ENCODE results near the gene CARMIL1.

Gene CARMIL1

DNA sequence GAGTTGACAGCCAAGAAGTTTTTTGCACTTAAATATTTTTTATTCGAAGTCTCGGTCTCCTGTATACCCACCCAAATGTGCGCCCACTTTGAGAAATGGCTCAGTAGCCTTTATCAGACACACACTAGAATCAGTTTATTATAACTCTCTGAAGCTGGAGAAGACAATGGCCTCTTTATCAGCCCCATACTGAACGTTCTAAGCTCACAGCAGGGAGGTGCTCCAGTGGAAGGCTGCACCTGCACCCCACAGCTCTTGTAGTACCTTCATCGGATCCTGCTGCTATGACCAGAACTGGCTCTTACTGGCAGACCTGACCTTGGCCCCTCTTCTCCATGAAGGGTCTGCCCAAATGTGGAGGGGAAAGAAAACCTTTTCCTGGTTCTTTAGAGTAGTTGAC, 207.8 kb downstream of the CARMIL1 start:
- no peak overlapping the region for H3K9ac ChIP-seq (ENCODE audit: low read depth in 1 of 2, low read length in 2 of 2)
- no peak overlapping the region for H3K27ac ChIP-seq (ENCODE audit: low read depth in 2 of 2, low read length in 2 of 2)
- H3K4me1 ChIP-seq (ENCODE audit: control insufficient read depth in 2 of 2, insufficient read depth in 2 of 2, low read length in 2 of 2): peaks cover 4 to 5% of the 10 kb centered on the region in 2 donors
- no peaks in the 10 kb centered on the region for H3K9me3 ChIP-seq (ENCODE audit: control insufficient read depth in 2 of 2, low read length in 2 of 2)
- no peak overlapping the region for H3K4me3 ChIP-seq (ENCODE audit: low read length in 2 of 2)
- peaks cover 12 to 16% of the 10 kb centered on the region in 2 donors for H3K36me3 ChIP-seq (ENCODE audit: control insufficient read depth in 2 of 2, insufficient read depth in 2 of 2, low read length in 2 of 2)
- H3K27me3 ChIP-seq (ENCODE audit: control insufficient read depth in 2 of 2, insufficient read depth in 2 of 2, low read length in 2 of 2): no peaks in the 10 kb centered on the region

DNA sequence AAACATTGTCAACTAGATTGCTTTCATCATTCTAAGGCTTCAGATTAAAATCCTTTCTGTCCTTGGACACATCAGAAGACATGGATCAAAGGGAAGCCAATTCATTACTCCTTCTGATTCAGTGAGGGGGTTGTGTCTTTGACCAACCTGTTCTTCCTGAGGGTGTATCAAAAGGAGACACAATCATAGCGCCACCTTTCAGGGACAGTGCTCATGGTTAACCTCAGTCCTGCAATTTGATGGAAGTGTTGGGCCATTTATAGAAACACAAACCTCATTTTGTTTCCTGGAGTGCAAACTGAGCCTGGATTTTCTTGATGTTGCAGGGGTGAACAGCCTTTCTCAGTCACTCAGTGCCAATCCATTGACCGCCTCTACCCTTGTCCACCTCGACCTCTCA, 209.0 kb downstream of the CARMIL1 start:
- Histone ChIP-seq H3K9me3 (ENCODE audit: control insufficient read depth in 2 of 2, low read length in 2 of 2) (no peaks in the 10 kb centered on the region), H3K27me3 (ENCODE audit: control insufficient read depth in 2 of 2, insufficient read depth in 2 of 2, low read length in 2 of 2) (no peaks in the 10 kb centered on the region), H3K4me1 (ENCODE audit: control insufficient read depth in 2 of 2, insufficient read depth in 2 of 2, low read length in 2 of 2) (peaks cover 4 to 5% of the 10 kb centered on the region in 2 donors), H3K27ac (ENCODE audit: low read depth in 2 of 2, low read length in 2 of 2) (no peak overlapping the region), H3K4me3 (ENCODE audit: low read length in 2 of 2) (no peak overlapping the region), H3K9ac (ENCODE audit: low read depth in 1 of 2, low read length in 2 of 2) (no peak overlapping the region), H3K36me3 (ENCODE audit: control insufficient read depth in 2 of 2, insufficient read depth in 2 of 2, low read length in 2 of 2) (peaks cover 10 to 12% of the 10 kb centered on the region in 2 donors)

- Histone ChIP-seq H3K27ac (ENCODE audit: low read depth in 2 of 2, low read length in 2 of 2) (no peak overlapping the region), H3K4me1 (ENCODE audit: control insufficient read depth in 2 of 2, insufficient read depth in 2 of 2, low read length in 2 of 2) (peaks cover 4 to 5% of the 10 kb centered on the region in 2 donors), H3K9me3 (ENCODE audit: control insufficient read depth in 2 of 2, low read length in 2 of 2) (no peaks in the 10 kb centered on the region)
Measured at GRCh38 chr6:25489399-25489798, 210.2 kb downstream of the CARMIL1 start.

GRCh38 chr6:25490018-25490801, 211.0 kb downstream of the CARMIL1 start:
- Histone ChIP-seq H3K4me1 (ENCODE audit: control insufficient read depth in 2 of 2, insufficient read depth in 2 of 2, low read length in 2 of 2) (peaks cover 4 to 5% of the 10 kb centered on the region in 2 donors), H3K27me3 (ENCODE audit: control insufficient read depth in 2 of 2, insufficient read depth in 2 of 2, low read length in 2 of 2) (no peaks in the 10 kb centered on the region), H3K36me3 (ENCODE audit: control insufficient read depth in 2 of 2, insufficient read depth in 2 of 2, low read length in 2 of 2) (peaks cover 9 to 14% of the 10 kb centered on the region in 2 donors), H3K4me3 (ENCODE audit: low read length in 2 of 2) (no peak overlapping the region), H3K9ac (ENCODE audit: low read depth in 1 of 2, low read length in 2 of 2) (no peak overlapping the region), H3K27ac (ENCODE audit: low read depth in 2 of 2, low read length in 2 of 2) (peak overlapping the region in 1 of 2 donors; percentile 13), H3K9me3 (ENCODE audit: control insufficient read depth in 2 of 2, low read length in 2 of 2) (no peaks in the 10 kb centered on the region)

More at GRCh38 chr6:25489399-25489798, 210.2 kb downstream of the CARMIL1 start:
- Histone ChIP-seq H3K36me3 (ENCODE audit: control insufficient read depth in 2 of 2, insufficient read depth in 2 of 2, low read length in 2 of 2) (peaks cover 9% of the 10 kb centered on the region in 2 donors), H3K27me3 (ENCODE audit: control insufficient read depth in 2 of 2, insufficient read depth in 2 of 2, low read length in 2 of 2) (no peaks in the 10 kb centered on the region), H3K4me3 (ENCODE audit: low read length in 2 of 2) (no peak overlapping the region), H3K9ac (ENCODE audit: low read depth in 1 of 2, low read length in 2 of 2) (no peak overlapping the region)

DNA sequence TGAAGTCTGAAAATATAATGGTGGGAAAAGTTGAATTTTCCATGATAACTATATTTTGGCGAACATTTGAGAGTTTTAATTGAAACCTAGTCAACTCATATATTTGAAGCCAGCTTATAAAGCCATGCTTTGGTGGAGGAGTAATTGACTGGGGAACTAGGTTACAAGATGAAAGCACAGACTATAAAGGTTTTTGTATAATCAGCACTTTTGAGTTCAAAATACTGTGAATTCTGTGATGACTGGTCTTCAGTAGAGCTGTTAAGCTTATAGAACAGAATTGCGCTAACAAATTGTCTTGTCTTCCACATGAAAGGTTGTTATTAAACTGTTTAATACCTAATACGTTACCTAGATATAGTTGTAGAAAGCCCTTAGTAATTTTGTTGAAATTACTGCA, 213.8 kb downstream of the CARMIL1 start:
- Histone ChIP-seq H3K36me3 (ENCODE audit: control insufficient read depth in 2 of 2, insufficient read depth in 2 of 2, low read length in 2 of 2) (peaks cover 8 to 9% of the 10 kb centered on the region in 2 donors), H3K27ac (ENCODE audit: low read depth in 2 of 2, low read length in 2 of 2) (no peak overlapping the region), H3K27me3 (ENCODE audit: control insufficient read depth in 2 of 2, insufficient read depth in 2 of 2, low read length in 2 of 2) (no peaks in the 10 kb centered on the region), H3K9ac (ENCODE audit: low read depth in 1 of 2, low read length in 2 of 2) (no peak overlapping the region), H3K9me3 (ENCODE audit: control insufficient read depth in 2 of 2, low read length in 2 of 2) (no peaks in the 10 kb centered on the region), H3K4me3 (ENCODE audit: low read length in 2 of 2) (no peak overlapping the region), H3K4me1 (ENCODE audit: control insufficient read depth in 2 of 2, insufficient read depth in 2 of 2, low read length in 2 of 2) (peaks cover 4 to 5% of the 10 kb centered on the region in 2 donors)

- peaks cover 7 to 8% of the 10 kb centered on the region in 2 donors for H3K36me3 ChIP-seq (ENCODE audit: control insufficient read depth in 2 of 2, insufficient read depth in 2 of 2, low read length in 2 of 2)
- no peak overlapping the region for H3K9ac ChIP-seq (ENCODE audit: low read depth in 1 of 2, low read length in 2 of 2)
- H3K27me3 ChIP-seq (ENCODE audit: control insufficient read depth in 2 of 2, insufficient read depth in 2 of 2, low read length in 2 of 2): no peaks in the 10 kb centered on the region
- no peaks in the 10 kb centered on the region for H3K9me3 ChIP-seq (ENCODE audit: control insufficient read depth in 2 of 2, low read length in 2 of 2)
- peaks cover 4 to 5% of the 10 kb centered on the region in 2 donors for H3K4me1 ChIP-seq (ENCODE audit: control insufficient read depth in 2 of 2, insufficient read depth in 2 of 2, low read length in 2 of 2)
- H3K27ac ChIP-seq (ENCODE audit: low read depth in 2 of 2, low read length in 2 of 2): no peak overlapping the region
- no peak overlapping the region for H3K4me3 ChIP-seq (ENCODE audit: low read length in 2 of 2)
Measured at GRCh38 chr6:25494469-25494868, 215.3 kb downstream of the CARMIL1 start.

GRCh38 chr6:25497383-25498040, 218.3 kb downstream of the CARMIL1 start:
- Histone ChIP-seq H3K9me3 (ENCODE audit: control insufficient read depth in 2 of 2, low read length in 2 of 2) (no peaks in the 10 kb centered on the region), H3K36me3 (ENCODE audit: control insufficient read depth in 2 of 2, insufficient read depth in 2 of 2, low read length in 2 of 2) (peaks cover 5 to 7% of the 10 kb centered on the region in 2 donors), H3K27ac (ENCODE audit: low read depth in 2 of 2, low read length in 2 of 2) (no peak overlapping the region), H3K4me1 (ENCODE audit: control insufficient read depth in 2 of 2, insufficient read depth in 2 of 2, low read length in 2 of 2) (no peaks in the 10 kb centered on the region), H3K4me3 (ENCODE audit: low read length in 2 of 2) (no peak overlapping the region), H3K27me3 (ENCODE audit: control insufficient read depth in 2 of 2, insufficient read depth in 2 of 2, low read length in 2 of 2) (no peaks in the 10 kb centered on the region), H3K9ac (ENCODE audit: low read depth in 1 of 2, low read length in 2 of 2) (no peak overlapping the region)

DNA sequence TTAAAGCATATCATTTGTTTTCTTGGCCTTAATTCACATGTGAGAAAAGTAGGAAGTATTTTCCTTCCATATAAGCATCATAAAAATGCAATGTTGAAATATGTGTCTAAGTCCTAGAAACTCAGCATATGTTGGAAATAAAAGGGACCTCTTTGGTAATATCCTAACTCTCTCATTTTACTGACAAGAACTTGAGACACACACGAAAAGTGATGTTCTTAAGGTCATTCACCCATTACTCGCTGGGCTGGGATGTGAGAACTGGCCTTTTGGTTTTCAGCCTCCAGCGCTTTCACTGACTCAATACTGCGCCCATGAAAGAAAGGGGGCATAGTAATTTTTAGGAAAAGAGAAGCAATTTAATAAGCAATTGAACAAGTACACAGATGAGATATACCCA, 219.3 kb downstream of the CARMIL1 start:
- Histone ChIP-seq H3K9me3 (ENCODE audit: control insufficient read depth in 2 of 2, low read length in 2 of 2) (no peaks in the 10 kb centered on the region), H3K27me3 (ENCODE audit: control insufficient read depth in 2 of 2, insufficient read depth in 2 of 2, low read length in 2 of 2) (no peaks in the 10 kb centered on the region), H3K4me1 (ENCODE audit: control insufficient read depth in 2 of 2, insufficient read depth in 2 of 2, low read length in 2 of 2) (no peaks in the 10 kb centered on the region), H3K27ac (ENCODE audit: low read depth in 2 of 2, low read length in 2 of 2) (no peak overlapping the region), H3K36me3 (ENCODE audit: control insufficient read depth in 2 of 2, insufficient read depth in 2 of 2, low read length in 2 of 2) (peaks cover 4 to 5% of the 10 kb centered on the region in 2 donors), H3K4me3 (ENCODE audit: low read length in 2 of 2) (no peak overlapping the region), H3K9ac (ENCODE audit: low read depth in 1 of 2, low read length in 2 of 2) (no peak overlapping the region)

DNA sequence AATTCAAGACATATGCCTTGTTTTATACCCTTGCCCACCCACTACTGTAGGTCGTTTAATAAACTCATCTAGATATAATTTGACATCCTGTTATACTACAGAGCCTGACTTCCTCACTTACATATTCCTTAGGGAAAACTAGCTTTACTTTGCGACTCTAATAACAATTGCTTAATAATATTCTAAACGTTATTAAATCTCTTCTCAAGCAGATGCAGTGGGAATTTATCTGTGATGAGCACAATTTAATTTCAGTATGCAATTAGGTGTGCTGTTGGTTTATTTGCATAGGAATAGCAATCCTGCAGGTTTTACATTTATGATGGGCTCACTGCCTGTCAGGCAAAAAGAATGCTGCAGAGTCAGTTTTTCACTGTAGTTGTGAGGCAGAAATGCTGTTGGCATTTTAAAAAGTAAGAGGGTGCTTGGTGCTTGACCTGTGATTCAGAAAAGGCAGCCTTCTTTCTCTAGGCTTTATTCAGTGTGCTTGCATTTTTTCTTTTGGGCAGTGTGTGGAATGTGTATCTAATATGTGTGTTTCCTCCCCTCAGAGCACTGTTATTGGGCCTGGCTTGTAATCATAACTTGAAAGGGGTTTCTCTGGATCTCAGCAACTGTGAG, 220.6 kb downstream of the CARMIL1 start:
- H3K27me3 ChIP-seq (ENCODE audit: control insufficient read depth in 2 of 2, insufficient read depth in 2 of 2, low read length in 2 of 2): no peaks in the 10 kb centered on the region
- no peaks in the 10 kb centered on the region for H3K4me1 ChIP-seq (ENCODE audit: control insufficient read depth in 2 of 2, insufficient read depth in 2 of 2, low read length in 2 of 2)
- no peaks in the 10 kb centered on the region for H3K9me3 ChIP-seq (ENCODE audit: control insufficient read depth in 2 of 2, low read length in 2 of 2)
- no peak overlapping the region for H3K9ac ChIP-seq (ENCODE audit: low read depth in 1 of 2, low read length in 2 of 2)
- no peak overlapping the region for H3K4me3 ChIP-seq (ENCODE audit: low read length in 2 of 2)
- peaks cover 4 to 6% of the 10 kb centered on the region in 2 donors for H3K36me3 ChIP-seq (ENCODE audit: control insufficient read depth in 2 of 2, insufficient read depth in 2 of 2, low read length in 2 of 2)
- H3K27ac ChIP-seq (ENCODE audit: low read depth in 2 of 2, low read length in 2 of 2): no peak overlapping the region

- no peak overlapping the region for H3K4me3 ChIP-seq (ENCODE audit: low read length in 2 of 2)
- no peaks in the 10 kb centered on the region for H3K4me1 ChIP-seq (ENCODE audit: control insufficient read depth in 2 of 2, insufficient read depth in 2 of 2, low read length in 2 of 2)
- H3K27ac ChIP-seq (ENCODE audit: low read depth in 2 of 2, low read length in 2 of 2): no peak overlapping the region
- H3K27me3 ChIP-seq (ENCODE audit: control insufficient read depth in 2 of 2, insufficient read depth in 2 of 2, low read length in 2 of 2): no peaks in the 10 kb centered on the region
- peaks cover 2 to 4% of the 10 kb centered on the region in 2 donors for H3K36me3 ChIP-seq (ENCODE audit: control insufficient read depth in 2 of 2, insufficient read depth in 2 of 2, low read length in 2 of 2)
- H3K9ac ChIP-seq (ENCODE audit: low read depth in 1 of 2, low read length in 2 of 2): no peak overlapping the region
- no peaks in the 10 kb centered on the region for H3K9me3 ChIP-seq (ENCODE audit: control insufficient read depth in 2 of 2, low read length in 2 of 2)
Measured at GRCh38 chr6:25503686-25504085, 224.5 kb downstream of the CARMIL1 start.
